H9 (cell line): ENCODE measurements around the gene CCDC141. TPM values are rescaled to one million over a fixed set of nuclear protein-coding genes. Genes with fewer than 3 reads are reported as not detected.

ENCODE experiments used
- DNase-seq: peaks from one replicate; pipeline ENCODE4 v3.0.0-alpha.2; 2017
- H2AFZ ChIP-seq: one replicate; pipeline ENCODE4 v1.6.1; 2013; ENCODE audit warnings: mild to moderate bottlenecking, low read length, control low read depth, moderate library complexity
- H2AK5ac ChIP-seq: 2 replicates; pipeline ENCODE4 v1.6.1; 2013; ENCODE audit warnings: low read length, control low read depth, mixed read lengths; ENCODE audit not compliant: insufficient read length
- H2BK120ac ChIP-seq: one replicate; pipeline ENCODE4 v1.6.1; 2013; ENCODE audit warnings: low read depth, mild to moderate bottlenecking, low read length, control low read depth, inconsistent platforms; ENCODE audit not compliant: poor library complexity, severe bottlenecking
- H2BK12ac ChIP-seq: 2 replicates; pipeline ENCODE4 v1.6.1; 2013; ENCODE audit warnings: low read length, control low read depth, mixed read lengths, low read depth; ENCODE audit not compliant: insufficient read length
- H2BK15ac ChIP-seq: 2 replicates; pipeline ENCODE4 v1.6.1; 2013; ENCODE audit warnings: low read depth, low read length, control low read depth
- H2BK20ac ChIP-seq: one replicate; pipeline ENCODE4 v1.6.1; 2013; ENCODE audit warnings: low read depth, mild to moderate bottlenecking, low read length, control low read depth, inconsistent platforms; ENCODE audit not compliant: poor library complexity, severe bottlenecking
- H2BK5ac ChIP-seq: 2 replicates; pipeline ENCODE4 v1.6.1; 2013; ENCODE audit warnings: low read length, control low read depth, mixed read lengths; ENCODE audit not compliant: insufficient read length
- H3K14ac ChIP-seq: 2 replicates; pipeline ENCODE4 v1.6.1; 2013; ENCODE audit warnings: low read length, control low read depth; ENCODE audit not compliant: insufficient read depth
- H3K18ac ChIP-seq: 2 replicates; pipeline ENCODE4 v1.6.1; 2013; ENCODE audit warnings: low read depth, mild to moderate bottlenecking, mixed read lengths, low read length, control low read depth; ENCODE audit not compliant: insufficient read length
- H3K23ac ChIP-seq: 2 replicates; pipeline ENCODE4 v1.6.1; 2013; ENCODE audit warnings: low read length, control low read depth, mixed read lengths, low read depth; ENCODE audit not compliant: insufficient read length
- H3K23me2 ChIP-seq: 2 replicates; pipeline ENCODE4 v1.6.1; 2013; ENCODE audit warnings: low read depth, mild to moderate bottlenecking, mixed read lengths, low read length, control low read depth; ENCODE audit not compliant: insufficient read length, poor library complexity, severe bottlenecking
- H3K27ac ChIP-seq: 2 replicates; pipeline ENCODE4 v1.5.1; 2013; ENCODE audit warnings: low read length, control low read depth, mixed read lengths, low read depth; ENCODE audit not compliant: insufficient read length
- H3K27me3 ChIP-seq: 2 replicates; pipeline ENCODE4 v1.6.1; 2013; ENCODE audit warnings: low read length, control low read depth, inconsistent platforms; ENCODE audit not compliant: insufficient read depth
- H3K4ac ChIP-seq: 2 replicates; pipeline ENCODE4 v1.6.1; 2013; ENCODE audit warnings: low read depth, mild to moderate bottlenecking, control low read depth, inconsistent platforms, low read length, moderate library complexity
- H3K4me1 ChIP-seq: 2 replicates; pipeline ENCODE4 v1.6.1; 2013; ENCODE audit warnings: low read length, control low read depth, inconsistent platforms; ENCODE audit not compliant: insufficient read depth
- H3K4me2 ChIP-seq: 2 replicates; pipeline ENCODE4 v1.6.1; 2013; ENCODE audit warnings: low read length, control low read depth, mixed read lengths; ENCODE audit not compliant: insufficient read length, insufficient read depth
- H3K56ac ChIP-seq: 2 replicates; pipeline ENCODE4 v1.6.1; 2013; ENCODE audit warnings: low read depth, mild to moderate bottlenecking, mixed read lengths, low read length, control low read depth; ENCODE audit not compliant: insufficient read length
- H3K79me1 ChIP-seq: 2 replicates; pipeline ENCODE4 v1.6.1; 2013; ENCODE audit warnings: low read depth, mild to moderate bottlenecking, moderate library complexity, low read length, control low read depth, inconsistent platforms; ENCODE audit not compliant: insufficient read depth, poor library complexity, severe bottlenecking
- H3K79me2 ChIP-seq: 2 replicates; pipeline ENCODE4 v1.6.1; 2013; ENCODE audit warnings: low read length, control low read depth, inconsistent platforms; ENCODE audit not compliant: insufficient read depth
- H3K9ac ChIP-seq: 2 replicates; pipeline ENCODE4 v1.6.1; 2013; ENCODE audit warnings: low read length, control low read depth, mixed read lengths; ENCODE audit not compliant: insufficient read length; ENCODE audit errors: extremely low read depth
- H3K9me3 ChIP-seq: one replicate; pipeline ENCODE4 v1.6.1; 2013; ENCODE audit warnings: low read depth, low read length, inconsistent platforms; ENCODE audit not compliant: control insufficient read depth
- H3T11ph ChIP-seq: one replicate; pipeline ENCODE4 v1.6.1; 2013; ENCODE audit warnings: mild to moderate bottlenecking, low read length, control low read depth, inconsistent platforms
- H4K20me1 ChIP-seq: one replicate; pipeline ENCODE4 v1.6.1; 2013; ENCODE audit not compliant: control insufficient read depth, insufficient read length, insufficient read depth
- H4K5ac ChIP-seq: 2 replicates; pipeline ENCODE4 v1.6.1; 2013; ENCODE audit warnings: low read depth, mild to moderate bottlenecking, mixed read lengths, low read length, control low read depth; ENCODE audit not compliant: insufficient read length
- H4K8ac ChIP-seq: replicated peaks from 2 replicates; pipeline ENCODE4 v1.6.1; 2013; ENCODE audit warnings: low read length, control low read depth, mixed read lengths, low read depth; ENCODE audit not compliant: insufficient read length
- H4K91ac ChIP-seq: 2 replicates; pipeline ENCODE4 v1.6.1; 2013; ENCODE audit warnings: low read depth, mild to moderate bottlenecking, moderate library complexity, mixed read lengths, low read length, control low read depth; ENCODE audit not compliant: insufficient read length
- H3K27ac Mint-ChIP-seq, 3 experiments: 2 replicates in 2 of 3; 3 replicates in 1 of 3; pipeline ENCODE4 v1.8.0; 2020 to 2021; ENCODE audit warnings: mixed read lengths in 3 of 3, mild to moderate bottlenecking in 1 of 3, moderate library complexity in 1 of 3
- H3K27me3 Mint-ChIP-seq: 2 replicates; pipeline ENCODE4 v1.8.0; 2021; ENCODE audit warnings: low read depth, mild to moderate bottlenecking, moderate library complexity, mixed read lengths
- H3K36me3 Mint-ChIP-seq, 3 experiments: 2 replicates in 2 of 3; 3 replicates in 1 of 3; pipeline ENCODE4 v1.8.0; 2020 to 2021; ENCODE audit warnings: low read depth in 3 of 3, mixed read lengths in 3 of 3; ENCODE audit not compliant: insufficient read depth in 1 of 3
- H3K4me1 Mint-ChIP-seq, 2 experiments: 2 replicates each; pipeline ENCODE4 v1.8.0; 2020; ENCODE audit warnings: mixed read lengths in 2 of 2
- H3K4me3 Mint-ChIP-seq, 2 experiments: 2 replicates in 1 of 2; 3 replicates in 1 of 2; pipeline ENCODE4 v1.8.0; 2020 to 2021; ENCODE audit warnings: mild to moderate bottlenecking in 2 of 2, mixed read lengths in 2 of 2, moderate library complexity in 1 of 2
- H3K9me3 Mint-ChIP-seq, 2 experiments: 2 replicates in 1 of 2; 3 replicates in 1 of 2; pipeline ENCODE4 v1.8.0; 2020; ENCODE audit warnings: mild to moderate bottlenecking in 2 of 2, mixed read lengths in 2 of 2, moderate library complexity in 1 of 2
- WGBS: extraction: QIAGEN DNeasy Blood & Tissue Kit; methylation state at CpG from one replicate; pipeline ENCODE4 v1.1.7; 2013; ENCODE audit warnings: missing lambda C conversion rate, low lambda C conversion rate, mixed read lengths; ENCODE audit not compliant: insufficient read length; ENCODE audit errors: extremely low coverage; 5-methylcytosine and 5-hydroxymethylcytosine counted together
- total RNA-seq: library from RNA; stranded (reverse); gene quantifications from 2 replicates; pipeline ENCODE4 v1.2.1, GENCODE V29; 2021
- TF ChIP-seq, protein P1 (sequence below): fragments of 200-600 bp; sonication (generic); conservative IDR thresholded peaks from 3 replicates; pipeline ENCODE4 v1.8.0; 2021; ENCODE audit warnings: antibody characterized with exemption, mild to moderate bottlenecking

Gene CCDC141
- total RNA-seq, 1 experiment from 2014 or later = 1.0 TPM

GRCh38 chr2:179024445-179024844 lies 25.5 kb downstream of the CCDC141 start:
- no peak overlapping the region for H2AFZ ChIP-seq
- no peak overlapping the region for H4K91ac ChIP-seq
- no peaks in the 10 kb centered on the region for H4K20me1 ChIP-seq
- H3K14ac ChIP-seq = no peak overlapping the region
- no peaks in the 10 kb centered on the region for H3K4me1 ChIP-seq
- no peak overlapping the region for H3K4me2 ChIP-seq
- no peak overlapping the region for H2BK20ac ChIP-seq
- H2BK15ac ChIP-seq = no peak overlapping the region
- no peak overlapping the region for H2BK12ac ChIP-seq
- no peak overlapping the region for H2BK5ac ChIP-seq
- H3K79me1 ChIP-seq = no peaks in the 10 kb centered on the region
- no peak overlapping the region for H2AK5ac ChIP-seq
- Mint-ChIP-seq H3K4me1 (no peaks in the 10 kb centered on the region), H3K4me3 (no peak overlapping the region), H3K27me3 (0 out of 2 replicates have a peak, but pooled peaks cover 2% of the 10 kb centered on the region), H3K36me3 (peaks cover 12 to 34% (median 22%) of the 10 kb centered on the region in 3 experiments), H3K27ac (no peak overlapping the region), H3K9me3 (peaks cover 23 to 26% of the 10 kb centered on the region in 2 experiments)
- H3K9me3 ChIP-seq = peaks cover 9% of the 10 kb centered on the region
- H4K8ac ChIP-seq = no peak overlapping the region
- no peak overlapping the region for H3K18ac ChIP-seq
- H3K79me2 ChIP-seq = no peaks in the 10 kb centered on the region
- no peak overlapping the region for H3K4ac ChIP-seq
- no peak overlapping the region for H4K5ac ChIP-seq
- H3K23me2 ChIP-seq = no peaks in the 10 kb centered on the region
- no peaks in the 10 kb centered on the region for H3K27me3 ChIP-seq
- TF ChIP-seq, protein P1, sequence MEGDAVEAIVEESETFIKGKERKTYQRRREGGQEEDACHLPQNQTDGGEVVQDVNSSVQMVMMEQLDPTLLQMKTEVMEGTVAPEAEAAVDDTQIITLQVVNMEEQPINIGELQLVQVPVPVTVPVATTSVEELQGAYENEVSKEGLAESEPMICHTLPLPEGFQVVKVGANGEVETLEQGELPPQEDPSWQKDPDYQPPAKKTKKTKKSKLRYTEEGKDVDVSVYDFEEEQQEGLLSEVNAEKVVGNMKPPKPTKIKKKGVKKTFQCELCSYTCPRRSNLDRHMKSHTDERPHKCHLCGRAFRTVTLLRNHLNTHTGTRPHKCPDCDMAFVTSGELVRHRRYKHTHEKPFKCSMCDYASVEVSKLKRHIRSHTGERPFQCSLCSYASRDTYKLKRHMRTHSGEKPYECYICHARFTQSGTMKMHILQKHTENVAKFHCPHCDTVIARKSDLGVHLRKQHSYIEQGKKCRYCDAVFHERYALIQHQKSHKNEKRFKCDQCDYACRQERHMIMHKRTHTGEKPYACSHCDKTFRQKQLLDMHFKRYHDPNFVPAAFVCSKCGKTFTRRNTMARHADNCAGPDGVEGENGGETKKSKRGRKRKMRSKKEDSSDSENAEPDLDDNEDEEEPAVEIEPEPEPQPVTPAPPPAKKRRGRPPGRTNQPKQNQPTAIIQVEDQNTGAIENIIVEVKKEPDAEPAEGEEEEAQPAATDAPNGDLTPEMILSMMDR = no peak
- no CpG with 5 or more reads among the region's 2 CpGs for WGBS
- H2BK120ac ChIP-seq = no peak overlapping the region
- H3T11ph ChIP-seq = no peak overlapping the region
- no peak overlapping the region for H3K56ac ChIP-seq
- no peak overlapping the region for H3K9ac ChIP-seq
- no peak for DNase-seq
- no peak overlapping the region for H3K27ac ChIP-seq
- no peak overlapping the region for H3K23ac ChIP-seq
